ENCODE data around the gene CCDC71L. TPM values are rescaled to one million over a fixed set of nuclear protein-coding genes. Genes with fewer than 3 reads are reported as not detected.

CCDC71L gene
- total RNA-seq, 1 donor from 2014 or later: 7.0 TPM

DNA sequence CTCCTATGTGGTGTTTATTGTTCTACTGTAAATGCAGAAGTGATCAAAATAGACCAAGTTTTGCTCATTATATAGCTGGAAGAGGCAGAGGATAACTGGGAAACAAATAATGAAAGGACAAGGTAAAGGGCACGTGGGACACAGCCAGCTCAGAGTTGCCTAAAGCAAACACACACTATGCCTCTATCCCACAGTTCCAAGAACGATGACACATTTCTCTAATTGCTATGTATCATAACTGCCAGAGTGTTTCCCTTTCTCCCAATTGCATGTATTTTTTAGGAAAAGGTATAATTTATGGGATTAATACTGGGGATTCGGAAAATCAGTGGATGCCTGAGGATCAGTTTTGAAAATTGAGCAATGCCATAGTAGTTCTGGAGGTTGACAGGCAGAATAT lies 49.0 kb downstream of the CCDC71L start:
- DNase-seq (ENCODE audit: low spot score): no peak
- intact Hi-C loops (cut with DNase I): no loop called here

GRCh38 chr7:106610996-106611886 lies 49.7 kb downstream of the CCDC71L start:
- intact Hi-C loops (cut with DNase I): no loop called here
- no peak for DNase-seq (ENCODE audit: low spot score)

DNA sequence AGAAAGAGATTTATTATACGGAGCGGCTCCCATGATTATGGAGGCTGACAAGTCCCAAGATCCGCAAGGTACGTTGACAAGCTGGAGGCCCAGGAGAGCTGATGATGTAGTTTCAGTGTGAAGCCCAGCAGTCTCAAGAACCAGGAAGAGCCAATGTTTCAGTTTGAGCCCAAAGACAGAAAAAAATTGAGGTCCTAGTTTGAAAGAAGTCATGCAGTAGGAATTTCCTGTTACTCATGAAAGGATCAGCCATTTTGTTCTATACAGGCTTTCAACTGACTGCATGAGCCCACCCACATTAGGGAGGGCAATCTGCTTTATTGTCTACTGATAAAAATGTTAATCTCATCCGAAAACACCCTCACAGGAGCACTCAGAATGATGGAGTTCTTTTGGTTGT lies 51.5 kb downstream of the CCDC71L start:
- intact Hi-C loops (cut with DNase I): no loop called here
- DNase-seq (ENCODE audit: low spot score): no peak

- intact Hi-C loops (cut with DNase I): no loop called here
- no peak for DNase-seq (ENCODE audit: low spot score)
Observed at GRCh38 chr7:106608661-106609060, 52.3 kb downstream of the CCDC71L start.

Other genes starting within 250 kb of the CCDC71L start
- gene PIK3CG, start 204.1 kb upstream of the CCDC71L start, total RNA-seq: 1.7 TPM

Measured in cardiac septum (tissue), 1 donor.